NCI-H1436 (cell line): ENCODE results near the gene IQSEC1.
"Not testable (repeated sequence)": the region's sequence is repeated elsewhere in the genome, so short reads cannot be mapped to it uniquely, and the experiment has no call there.

Source experiments
- DNase-seq: peaks from one replicate; lab custom pipeline; 2025; lab: John Stamatoyannopoulos, UW

IQSEC1 gene

GRCh38 chr3:12893247-12893646, 180.0 kb downstream of the IQSEC1 start:
- DNase-seq, result no peak

- no peak for DNase-seq
Measured at GRCh38 chr3:12892840-12893189, 180.4 kb downstream of the IQSEC1 start.

- no peak for DNase-seq
Measured at GRCh38 chr3:12891985-12892839, 181.0 kb downstream of the IQSEC1 start.

GRCh38 chr3:12891391-12891984, 181.7 kb downstream of the IQSEC1 start:
- DNase-seq, result no peak

- DNase-seq, result no peak
Measured at GRCh38 chr3:12890610-12891390, 182.4 kb downstream of the IQSEC1 start.

- DNase-seq, result no peak
Measured at GRCh38 chr3:12886736-12887135, 186.5 kb downstream of the IQSEC1 start.

GRCh38 chr3:12886106-12886679, 187.0 kb downstream of the IQSEC1 start:
- no peak for DNase-seq

GRCh38 chr3:12885583-12885930, 187.7 kb downstream of the IQSEC1 start:
- no peak for DNase-seq

- DNase-seq, result no peak
Measured at GRCh38 chr3:12884790-12885582, 188.2 kb downstream of the IQSEC1 start.

- DNase-seq, result no peak
Measured at GRCh38 chr3:12884186-12884680, 189.0 kb downstream of the IQSEC1 start.

- DNase-seq, result no peak
Measured at GRCh38 chr3:12882336-12883310, 190.6 kb downstream of the IQSEC1 start.

- not testable (repeated sequence) for DNase-seq
Measured at GRCh38 chr3:12881858-12882257, 191.4 kb downstream of the IQSEC1 start.

- DNase-seq, result no peak
Measured at GRCh38 chr3:12879191-12879815, 193.9 kb downstream of the IQSEC1 start.

- not testable (repeated sequence) for DNase-seq
Measured at GRCh38 chr3:12878758-12879157, 194.5 kb downstream of the IQSEC1 start.

GRCh38 chr3:12878141-12878574, 195.1 kb downstream of the IQSEC1 start:
- no peak for DNase-seq

GRCh38 chr3:12877040-12877439, 196.2 kb downstream of the IQSEC1 start:
- no peak for DNase-seq

GRCh38 chr3:12875857-12876836, 197.1 kb downstream of the IQSEC1 start:
- DNase-seq, result no peak

GRCh38 chr3:12871404-12871983, 201.7 kb downstream of the IQSEC1 start:
- no peak for DNase-seq
